HG03565 (cell line): Measurements from ENCODE around the gene CDH9.

Source experiments
- ATAC-seq: cut with Tn5 transposase; IDR thresholded peaks from one replicate; pipeline ENCODE4 v1.9.1; 2021; ENCODE audit warnings: mild to moderate bottlenecking, moderate library complexity; ENCODE audit not compliant: unreplicated experiment

Gene CDH9, protein sequence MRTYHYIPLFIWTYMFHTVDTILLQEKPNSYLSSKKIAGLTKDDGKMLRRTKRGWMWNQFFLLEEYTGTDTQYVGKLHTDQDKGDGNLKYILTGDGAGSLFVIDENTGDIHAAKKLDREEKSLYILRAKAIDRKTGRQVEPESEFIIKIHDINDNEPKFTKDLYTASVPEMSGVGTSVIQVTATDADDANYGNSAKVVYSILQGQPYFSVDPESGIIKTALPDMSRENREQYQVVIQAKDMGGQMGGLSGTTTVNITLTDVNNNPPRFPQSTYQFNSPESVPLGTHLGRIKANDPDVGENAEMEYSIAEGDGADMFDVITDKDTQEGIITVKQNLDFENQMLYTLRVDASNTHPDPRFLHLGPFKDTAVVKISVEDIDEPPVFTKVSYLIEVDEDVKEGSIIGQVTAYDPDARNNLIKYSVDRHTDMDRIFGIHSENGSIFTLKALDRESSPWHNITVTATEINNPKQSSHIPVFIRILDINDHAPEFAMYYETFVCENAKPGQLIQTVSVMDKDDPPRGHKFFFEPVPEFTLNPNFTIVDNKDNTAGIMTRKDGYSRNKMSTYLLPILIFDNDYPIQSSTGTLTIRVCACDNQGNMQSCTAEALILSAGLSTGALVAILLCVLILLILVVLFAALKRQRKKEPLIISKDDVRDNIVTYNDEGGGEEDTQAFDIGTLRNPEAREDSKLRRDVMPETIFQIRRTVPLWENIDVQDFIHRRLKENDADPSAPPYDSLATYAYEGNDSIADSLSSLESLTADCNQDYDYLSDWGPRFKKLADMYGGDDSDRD

DNA sequence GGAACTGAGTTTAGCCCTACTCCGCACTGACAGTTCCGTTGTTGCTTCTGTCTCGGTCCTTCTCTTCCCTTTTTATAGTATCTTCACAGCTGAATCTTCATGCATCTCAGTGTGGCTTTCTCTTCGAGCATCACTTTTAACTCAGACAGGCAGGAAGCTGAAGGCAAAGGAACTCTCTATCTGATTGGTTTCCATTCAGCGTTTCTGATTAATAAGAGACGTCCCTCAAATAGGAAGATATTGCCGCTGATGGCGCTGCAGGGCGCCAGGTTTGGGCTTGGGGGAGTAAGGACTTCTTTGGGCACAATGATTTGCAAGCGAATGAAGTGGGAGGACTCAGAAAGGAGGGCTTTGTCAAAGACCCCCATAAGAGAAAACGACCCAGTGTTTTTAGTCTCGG is at the start of gene CDH9:
Gene CDH9 (minus strand): TSS at position 111 of the 400 bp plus-strand sequence. CDS start 50,253 bp downstream, outside the sequence.
- ATAC-seq, result no peak

DNA sequence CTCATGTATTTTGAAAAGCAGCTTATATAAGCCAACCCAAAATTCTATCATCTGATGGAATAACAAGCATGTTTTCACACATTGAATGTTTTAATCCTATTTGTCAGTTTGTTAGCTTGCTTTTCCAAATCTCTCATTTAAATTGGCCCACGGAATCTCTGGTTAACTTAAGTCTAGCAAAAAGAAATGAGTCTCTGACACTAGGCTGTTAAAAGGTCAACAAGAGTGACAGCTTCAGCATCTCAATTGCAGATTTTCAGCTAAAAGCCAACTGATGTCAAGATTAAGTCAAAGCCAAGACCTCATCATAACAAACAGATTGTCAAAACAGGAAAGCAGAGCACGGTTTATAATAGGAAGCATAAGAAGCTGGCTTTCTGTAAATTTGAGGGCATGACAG is 49.4 kb upstream of the CDH9 start:
- ATAC-seq, result no peak

DNA sequence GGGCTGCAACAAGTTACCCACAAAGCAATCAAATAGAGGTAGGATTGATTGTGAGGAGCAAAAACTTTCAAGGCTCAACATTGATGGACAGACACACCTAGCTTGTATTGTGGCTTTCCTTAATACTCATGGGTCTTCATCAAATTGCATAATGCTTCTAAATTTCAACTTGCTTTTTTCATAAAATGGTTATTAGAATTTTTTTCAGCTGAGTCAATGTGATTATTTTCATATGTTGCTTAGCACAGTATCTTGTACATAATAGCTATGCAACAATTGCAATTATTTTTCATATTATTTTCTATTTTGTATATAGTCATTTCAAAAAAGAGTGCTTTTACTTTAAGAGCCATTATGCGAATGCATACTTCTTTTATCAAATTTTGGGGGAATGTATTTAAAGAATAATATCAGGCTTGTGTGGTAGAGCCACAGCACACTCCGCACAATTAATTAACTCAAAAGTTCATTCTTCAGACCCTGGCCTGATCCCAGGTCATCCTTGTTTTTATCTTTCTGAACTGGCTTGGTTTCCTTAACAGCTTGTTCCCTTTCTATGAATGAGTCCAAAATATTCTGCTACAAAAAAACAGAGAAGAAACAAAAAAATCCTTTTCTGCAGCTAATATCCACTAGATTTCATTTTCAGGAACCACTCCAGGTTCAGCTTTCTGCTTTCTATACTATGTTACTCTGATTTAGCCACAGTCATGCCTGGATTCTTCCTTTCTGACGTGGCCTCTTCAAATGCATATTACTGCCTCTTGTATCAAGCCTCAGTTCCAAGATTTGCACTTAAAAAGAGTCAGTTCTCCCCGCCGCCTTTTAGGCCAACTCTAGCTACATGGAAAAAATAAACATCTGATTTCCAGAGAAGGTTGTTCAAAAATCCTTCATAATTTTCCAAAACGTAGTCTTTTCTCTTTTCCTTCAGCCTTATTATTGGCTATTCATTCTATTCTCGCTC is 45.3 kb upstream of the CDH9 start:
- ATAC-seq, result no peak

- ATAC-seq, result no peak
Observed at GRCh38 chr5:27080147-27080546, 41.8 kb upstream of the CDH9 start.

GRCh38 chr5:27062451-27062850 is 24.1 kb upstream of the CDH9 start:
- no peak for ATAC-seq

- no peak for ATAC-seq
Observed at GRCh38 chr5:27048510-27048909, 10.1 kb upstream of the CDH9 start.

DNA sequence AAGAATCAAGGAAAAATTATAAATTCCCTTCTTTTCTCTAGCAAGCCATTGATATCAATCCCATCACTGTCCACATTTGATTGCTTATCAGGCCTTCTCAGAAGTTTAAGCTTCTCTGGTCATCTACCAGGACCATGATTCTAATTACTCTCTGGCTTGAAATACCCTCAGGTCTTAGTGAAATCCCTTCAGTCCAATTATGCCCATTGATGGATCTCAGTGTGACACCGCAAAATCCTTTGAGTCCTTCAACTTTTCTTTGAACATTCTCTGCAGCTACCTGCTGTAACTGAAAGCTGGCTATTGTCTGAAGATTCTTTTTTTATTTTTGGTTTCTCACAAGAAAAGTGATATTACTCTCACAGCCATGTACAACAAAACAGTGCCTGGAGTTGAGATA is 3.0 kb upstream of the CDH9 start:
- ATAC-seq, result no peak

- no peak for ATAC-seq
Observed at GRCh38 chr5:27034565-27034964, 3.8 kb downstream of the CDH9 start.

DNA sequence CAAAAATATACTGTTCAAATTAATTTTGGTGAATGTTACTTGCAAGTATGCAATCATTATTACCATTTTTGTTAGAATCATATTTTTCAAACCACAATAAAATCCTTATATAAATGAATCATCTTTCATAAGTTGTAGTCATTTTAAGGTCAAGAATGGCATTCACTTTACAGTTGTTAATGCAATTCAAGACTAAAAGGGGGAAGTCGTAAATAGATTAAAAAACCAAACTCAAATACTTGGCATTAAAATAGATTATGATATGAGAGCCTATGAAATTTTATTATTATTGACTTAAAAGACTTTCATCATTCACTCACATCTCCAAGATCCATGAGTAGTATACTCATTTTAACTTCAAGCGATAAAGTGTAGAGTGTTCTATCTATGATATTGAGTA is 11.6 kb downstream of the CDH9 start:
- ATAC-seq, result no peak

DNA sequence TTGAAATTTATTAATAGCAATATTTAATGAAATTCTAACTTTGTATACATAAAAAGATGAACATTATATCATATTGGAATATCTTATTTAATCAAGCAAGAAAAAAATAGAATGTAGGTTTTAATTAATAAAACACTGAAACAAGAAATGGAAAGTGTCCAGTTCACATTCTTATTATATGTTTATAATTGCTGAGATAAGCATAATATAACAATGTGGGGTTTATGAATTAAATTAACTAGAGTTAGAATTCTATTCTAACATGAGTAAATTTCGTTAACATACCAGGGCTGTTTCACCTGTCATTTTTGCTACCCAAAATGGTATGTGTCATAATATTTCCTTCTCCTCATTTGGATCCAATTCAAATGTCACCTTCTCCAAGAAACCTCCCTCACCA is 12.3 kb downstream of the CDH9 start:
- no peak for ATAC-seq

DNA sequence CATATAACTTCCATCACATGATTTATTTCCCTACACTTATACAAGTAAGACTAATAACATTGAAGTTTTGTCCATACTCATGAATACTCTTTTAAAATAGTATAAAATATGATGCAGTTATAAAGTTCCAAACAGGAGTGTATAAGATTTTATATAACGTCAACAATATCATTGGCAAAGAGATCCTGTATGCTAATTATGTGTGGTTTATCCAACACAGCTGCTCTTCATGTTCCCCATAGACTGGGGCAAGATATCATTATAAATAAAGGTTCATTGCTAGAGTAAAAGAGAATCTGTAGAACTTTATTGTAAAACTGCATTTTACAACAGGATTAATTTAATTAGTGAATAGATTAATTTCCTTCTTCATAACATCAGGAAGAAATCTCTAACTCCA is 16.9 kb downstream of the CDH9 start:
- no peak for ATAC-seq

DNA sequence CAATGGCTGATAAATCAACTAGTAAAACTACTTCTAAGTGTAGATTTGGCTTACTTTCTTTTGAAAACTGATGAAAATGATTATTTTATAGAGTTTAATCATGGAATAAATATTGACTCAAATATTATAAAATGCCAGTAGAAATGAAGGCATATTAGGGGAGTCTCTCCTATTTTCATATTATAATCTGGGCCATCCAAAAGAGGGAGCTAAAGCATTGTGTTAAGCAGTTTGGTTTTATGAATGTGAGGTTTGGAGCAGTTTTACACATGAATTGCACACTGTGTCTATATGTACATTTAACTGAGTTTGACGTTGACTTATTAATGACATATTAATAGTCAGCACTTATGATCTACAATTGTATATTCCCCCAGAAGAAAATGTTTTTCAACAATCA is 17.4 kb downstream of the CDH9 start:
- ATAC-seq, result no peak

GRCh38 chr5:27015758-27016157 is 22.6 kb downstream of the CDH9 start:
- no peak for ATAC-seq

DNA sequence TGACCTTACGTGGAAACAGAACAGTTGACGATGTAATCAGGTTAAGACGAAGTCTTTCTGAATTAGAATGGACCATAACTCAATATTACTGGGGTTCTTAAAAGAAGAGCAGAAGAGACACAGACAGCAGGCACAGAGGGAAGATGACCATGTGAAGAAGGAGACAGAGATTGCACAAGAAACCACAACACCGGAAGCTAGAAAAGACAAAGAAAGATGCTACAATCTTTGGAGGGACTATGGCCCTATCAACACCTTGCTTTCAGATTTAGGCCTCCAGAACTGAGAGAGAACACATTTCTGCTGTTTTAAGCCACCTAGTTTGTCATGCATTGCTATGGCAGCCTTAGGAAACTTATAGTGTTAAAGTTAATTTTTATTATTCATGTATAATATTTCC is 27.1 kb downstream of the CDH9 start:
- ATAC-seq, result no peak

DNA sequence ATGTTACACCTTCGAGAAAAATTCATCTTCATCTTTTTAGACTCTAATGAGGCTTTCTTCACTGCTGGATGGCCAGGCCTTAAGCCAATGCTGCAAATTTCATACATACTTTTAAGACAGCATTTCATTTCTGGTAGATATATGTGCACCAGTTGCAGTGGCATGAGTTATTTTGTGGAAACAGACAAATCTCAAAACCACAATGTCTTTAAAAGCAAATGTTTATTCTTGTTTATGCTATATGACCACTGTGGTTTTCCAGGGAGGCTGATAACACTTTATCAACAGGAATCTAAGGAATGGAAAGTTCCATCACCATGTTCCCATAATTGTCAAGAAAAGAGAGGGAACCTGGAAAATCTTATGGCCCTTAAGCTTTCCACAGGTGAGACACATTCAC is 27.7 kb downstream of the CDH9 start:
- ATAC-seq, result no peak

DNA sequence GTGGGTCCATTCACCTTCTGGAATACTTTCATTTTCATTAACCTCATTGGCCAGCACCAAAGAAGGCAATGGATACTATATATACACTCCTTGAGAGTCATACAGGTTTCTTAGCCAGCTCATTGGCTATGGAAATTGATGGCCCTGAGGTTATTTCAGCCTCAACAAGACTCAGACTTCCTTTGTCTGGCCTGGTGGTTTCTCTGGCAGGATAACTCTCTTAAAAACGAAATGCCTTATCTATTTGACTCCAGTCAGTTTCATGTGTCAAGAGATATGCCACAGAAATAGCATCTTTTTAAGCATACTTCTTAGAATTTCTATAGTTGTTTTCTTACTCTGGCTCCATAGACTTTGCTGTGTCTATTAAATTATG is 28.9 kb downstream of the CDH9 start:
- no peak for ATAC-seq

DNA sequence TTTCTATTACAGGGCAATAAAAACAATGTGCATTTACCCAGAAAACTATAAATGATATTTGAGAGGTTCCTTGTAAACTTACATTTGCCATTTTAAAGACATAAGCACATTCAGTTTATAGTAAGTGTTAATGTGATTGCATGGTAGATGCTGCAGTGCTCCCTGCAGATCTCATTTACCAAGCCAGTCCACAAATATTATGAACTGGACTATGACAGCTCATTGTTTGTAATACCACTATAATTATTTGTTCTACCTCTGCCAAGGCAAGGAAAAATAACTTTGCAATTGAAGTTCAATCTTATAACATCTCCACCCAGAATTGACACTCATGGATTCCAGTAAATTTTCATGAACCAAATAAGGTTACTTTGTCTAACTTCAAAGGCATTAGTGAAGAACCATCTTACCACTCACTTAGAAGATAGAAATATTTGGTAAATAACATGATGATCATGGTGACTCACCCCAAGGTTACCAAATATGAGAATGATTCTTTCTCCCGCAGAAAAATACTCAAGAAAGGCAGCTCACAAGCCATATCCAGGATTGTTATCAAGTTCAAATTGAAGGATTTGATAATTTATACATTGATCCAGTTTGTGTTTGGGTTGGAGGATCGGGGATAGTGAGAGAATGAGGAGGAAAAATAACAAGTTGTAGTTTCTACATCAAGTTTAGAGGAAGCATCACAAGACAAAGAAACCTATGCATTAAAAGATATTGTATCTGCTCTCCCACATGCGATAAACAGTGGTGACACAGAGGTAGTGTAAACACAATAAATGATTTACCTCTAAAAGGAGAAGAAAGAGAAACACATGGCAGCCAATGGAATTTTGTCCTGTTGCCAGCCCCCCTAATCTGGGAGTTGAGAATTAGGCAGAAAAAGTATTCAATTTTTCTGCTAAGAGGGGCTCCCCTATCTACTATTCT is 29.5 kb downstream of the CDH9 start:
- no peak for ATAC-seq

GRCh38 chr5:27007121-27007520 is 31.3 kb downstream of the CDH9 start:
- no peak for ATAC-seq

GRCh38 chr5:26986985-26987384 is 51.4 kb downstream of the CDH9 start:
- no peak for ATAC-seq

DNA sequence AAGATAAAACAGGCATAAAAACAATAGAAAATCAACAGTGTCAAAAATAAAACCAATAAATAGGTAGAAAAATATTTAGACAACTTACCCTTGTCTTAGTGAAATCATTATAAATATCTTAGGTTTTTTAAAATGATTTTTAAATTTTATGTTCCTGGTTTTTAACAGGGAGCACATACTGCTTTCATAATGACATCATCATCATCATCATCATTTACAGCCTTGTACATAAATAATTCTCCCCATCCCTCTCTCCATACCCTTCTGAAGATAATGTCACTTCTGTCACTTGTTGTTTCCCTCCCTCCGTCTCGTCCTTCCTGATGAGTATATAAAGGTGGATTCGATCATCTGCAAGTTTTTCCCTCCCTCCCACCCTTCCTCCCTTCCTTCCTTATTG is 56.6 kb downstream of the CDH9 start:
- ATAC-seq, result no peak
